Coronary artery (tissue), 2 donors: ENCODE measurements around the gene CALCOCO1.

Experiments
- DNase-seq: peaks from one replicate; pipeline ENCODE4 v3.0.0-alpha.2; 2017; ENCODE audit warnings: low spot score
- H3K27ac ChIP-seq, 2 donors: fragments of 200-600 bp; sonication (generic); one replicate each; pipeline ENCODE4 v1.5.1; 2016 to 2019
- H3K4me3 ChIP-seq: fragments of 200-600 bp; sonication (generic); 2 replicates; pipeline ENCODE4 v1.5.1; 2016; ENCODE audit warnings: mild to moderate bottlenecking, moderate library complexity
- TF ChIP-seq, protein P1 (sequence below): fragments of 200-600 bp; sonication (generic); IDR thresholded peaks from one replicate; pipeline ENCODE4 v1.5.1; 2019; ENCODE audit warnings: antibody characterized with exemption

Gene CALCOCO1

DNA sequence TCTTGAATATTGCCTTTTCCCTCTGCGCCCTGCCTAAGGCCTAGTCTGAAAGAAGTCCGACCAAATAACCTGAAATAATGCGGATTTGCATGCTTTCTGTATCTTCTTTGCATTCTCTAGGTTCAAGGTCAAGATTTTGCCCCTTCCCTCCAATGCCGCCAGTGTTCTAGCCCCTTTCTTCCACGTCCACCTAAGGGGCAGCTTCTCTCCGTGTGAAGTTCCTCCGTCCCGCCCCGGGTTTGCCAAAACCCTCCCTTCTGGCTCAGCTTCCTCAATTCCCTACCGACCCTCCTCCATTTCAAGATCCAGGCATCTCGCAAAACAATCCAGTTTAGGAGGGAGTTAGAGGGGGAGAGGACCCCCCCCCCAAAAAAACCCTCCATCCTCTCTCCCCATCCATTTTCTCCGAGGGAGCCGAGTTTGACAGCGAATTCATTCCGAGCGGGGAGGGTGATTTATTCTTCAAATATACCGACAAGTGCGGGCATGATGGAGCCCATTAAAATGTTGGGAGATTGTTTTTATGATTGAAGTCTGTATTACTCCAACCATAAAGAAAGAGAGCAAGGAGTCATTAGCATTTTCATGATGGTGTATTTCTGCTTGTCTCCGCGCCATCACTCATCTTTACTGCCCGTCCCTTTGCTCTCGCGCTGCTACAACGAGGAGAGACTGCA lies 30.5 kb downstream of the CALCOCO1 start:
- no peak for DNase-seq
- H3K4me3 ChIP-seq: peak overlapping the region; percentile 55
- H3K27ac ChIP-seq: no peak overlapping the region

DNA sequence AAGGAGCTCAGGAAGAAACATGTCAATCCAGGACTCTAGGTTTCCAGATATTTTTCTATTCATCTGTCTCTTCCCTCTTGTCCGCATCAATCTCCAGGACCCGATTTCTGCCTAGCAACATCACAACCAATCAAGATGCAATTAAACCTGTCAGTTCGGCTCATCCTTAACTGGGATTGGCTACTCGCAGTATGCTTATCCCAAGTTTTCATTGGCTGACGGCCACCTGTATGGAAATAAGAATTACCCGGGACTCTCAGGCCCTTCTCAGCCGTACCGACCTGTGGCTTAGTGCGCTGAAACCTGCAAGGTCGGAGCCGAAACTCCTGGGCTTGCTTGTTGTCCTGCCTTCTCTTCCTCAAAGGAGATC lies 31.0 kb downstream of the CALCOCO1 start:
- Histone ChIP-seq H3K4me3 (peak overlapping the region; percentile 55), H3K27ac (no peak overlapping the region)
- no peak for DNase-seq
- TF ChIP-seq, protein P1, sequence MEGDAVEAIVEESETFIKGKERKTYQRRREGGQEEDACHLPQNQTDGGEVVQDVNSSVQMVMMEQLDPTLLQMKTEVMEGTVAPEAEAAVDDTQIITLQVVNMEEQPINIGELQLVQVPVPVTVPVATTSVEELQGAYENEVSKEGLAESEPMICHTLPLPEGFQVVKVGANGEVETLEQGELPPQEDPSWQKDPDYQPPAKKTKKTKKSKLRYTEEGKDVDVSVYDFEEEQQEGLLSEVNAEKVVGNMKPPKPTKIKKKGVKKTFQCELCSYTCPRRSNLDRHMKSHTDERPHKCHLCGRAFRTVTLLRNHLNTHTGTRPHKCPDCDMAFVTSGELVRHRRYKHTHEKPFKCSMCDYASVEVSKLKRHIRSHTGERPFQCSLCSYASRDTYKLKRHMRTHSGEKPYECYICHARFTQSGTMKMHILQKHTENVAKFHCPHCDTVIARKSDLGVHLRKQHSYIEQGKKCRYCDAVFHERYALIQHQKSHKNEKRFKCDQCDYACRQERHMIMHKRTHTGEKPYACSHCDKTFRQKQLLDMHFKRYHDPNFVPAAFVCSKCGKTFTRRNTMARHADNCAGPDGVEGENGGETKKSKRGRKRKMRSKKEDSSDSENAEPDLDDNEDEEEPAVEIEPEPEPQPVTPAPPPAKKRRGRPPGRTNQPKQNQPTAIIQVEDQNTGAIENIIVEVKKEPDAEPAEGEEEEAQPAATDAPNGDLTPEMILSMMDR: no peak

More for the DNA sequence above, 30.5 kb downstream of the CALCOCO1 start:
- TF ChIP-seq, protein P1: no peak

DNA sequence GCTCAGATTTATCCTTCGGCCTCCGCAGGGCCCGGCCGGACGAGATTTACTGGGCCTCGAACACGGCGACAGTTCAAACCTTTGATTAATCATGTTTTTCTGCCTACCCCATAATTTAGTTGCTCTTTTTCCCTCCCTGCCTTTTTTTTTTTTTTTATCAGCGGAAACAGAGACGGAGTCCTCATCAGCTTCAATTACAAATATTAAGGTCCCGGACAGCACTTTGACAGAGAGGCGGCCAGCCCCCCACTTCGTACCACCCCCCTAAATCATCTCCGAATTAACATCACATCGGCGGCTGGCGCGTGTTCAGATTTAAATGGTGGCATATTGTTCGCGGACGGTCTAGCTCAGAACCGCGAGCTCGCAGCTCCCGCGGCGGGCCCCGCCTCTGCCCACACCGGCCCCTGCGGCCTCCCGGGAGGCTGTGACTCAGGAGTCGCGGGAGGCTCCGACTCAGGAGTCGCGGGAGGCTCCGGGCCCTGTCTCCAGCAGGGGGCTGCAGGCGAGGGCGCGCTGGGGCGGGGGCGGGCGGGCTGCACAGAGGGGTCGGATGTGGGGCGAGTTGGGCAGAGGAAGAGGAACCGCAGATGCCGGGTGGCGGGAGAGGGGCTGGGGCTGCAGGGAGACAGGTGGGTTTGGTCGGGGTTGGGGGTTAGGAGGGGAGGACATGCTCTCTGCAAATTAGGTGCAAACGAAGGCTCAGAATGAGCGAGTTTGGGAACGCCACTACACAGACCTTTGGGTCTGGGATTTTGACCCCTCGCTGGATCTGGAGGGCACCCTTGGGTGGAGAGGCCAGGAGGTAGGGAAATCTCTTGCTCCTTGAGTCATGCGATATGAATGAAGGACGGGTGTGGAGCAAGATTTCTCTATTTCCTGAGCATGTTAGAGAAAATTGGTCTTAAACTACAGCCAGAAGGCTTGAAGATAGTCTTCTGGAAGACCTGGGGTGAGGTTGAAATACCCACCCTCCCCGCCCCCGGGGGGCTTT lies 31.8 kb downstream of the CALCOCO1 start:
- TF ChIP-seq, protein P1: no peak
- DNase-seq: no peak
- H3K4me3 ChIP-seq: peak overlapping the region; percentile 63
- no peak overlapping the region for H3K27ac ChIP-seq

DNA sequence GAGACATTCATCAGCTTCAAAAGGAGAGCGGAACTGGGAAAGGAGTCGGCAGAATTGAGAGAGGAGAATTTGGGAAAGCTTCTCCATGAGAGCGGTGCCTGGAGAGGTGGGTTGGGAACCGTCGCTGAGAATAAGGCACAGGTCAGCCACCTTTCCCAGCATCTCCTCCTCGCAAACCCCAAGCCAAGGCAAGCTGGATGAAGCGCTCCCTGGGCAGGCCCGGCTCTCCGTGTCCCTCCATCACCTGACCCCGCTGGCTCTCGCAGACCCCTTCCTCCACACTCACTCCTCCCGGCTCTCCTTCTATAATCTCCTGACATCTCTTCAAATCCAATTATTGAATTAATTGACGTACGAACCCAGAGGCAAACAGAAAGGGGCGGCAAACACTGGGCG lies 32.5 kb downstream of the CALCOCO1 start:
- TF ChIP-seq, protein P1: no peak
- DNase-seq: no peak
- Histone ChIP-seq H3K4me3 (peak overlapping the region; percentile 63), H3K27ac (no peak overlapping the region)

DNA sequence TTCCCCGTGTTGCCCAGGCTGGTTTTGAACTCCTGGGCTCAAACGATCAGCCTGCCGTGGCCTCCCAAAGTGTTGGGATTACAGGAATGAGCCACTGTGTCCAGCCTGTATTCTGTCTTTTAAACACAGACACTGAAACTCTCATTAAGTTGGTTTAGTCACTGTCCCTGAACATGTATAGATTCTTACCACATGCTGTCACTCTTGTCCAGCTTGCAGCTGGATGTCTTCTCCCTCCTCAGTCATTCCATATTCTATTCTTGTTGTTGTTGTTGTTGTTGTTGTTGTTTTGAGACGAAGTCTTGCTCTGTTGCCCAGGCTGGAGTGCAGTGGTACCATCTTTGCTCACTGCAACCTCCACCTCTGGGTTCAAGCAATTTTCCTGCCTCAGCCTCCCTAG lies 39.1 kb downstream of the CALCOCO1 start:
- Histone ChIP-seq H3K4me3 (no peak overlapping the region), H3K27ac (no peak overlapping the region)
- DNase-seq: no peak
- TF ChIP-seq, protein P1: no peak

DNA sequence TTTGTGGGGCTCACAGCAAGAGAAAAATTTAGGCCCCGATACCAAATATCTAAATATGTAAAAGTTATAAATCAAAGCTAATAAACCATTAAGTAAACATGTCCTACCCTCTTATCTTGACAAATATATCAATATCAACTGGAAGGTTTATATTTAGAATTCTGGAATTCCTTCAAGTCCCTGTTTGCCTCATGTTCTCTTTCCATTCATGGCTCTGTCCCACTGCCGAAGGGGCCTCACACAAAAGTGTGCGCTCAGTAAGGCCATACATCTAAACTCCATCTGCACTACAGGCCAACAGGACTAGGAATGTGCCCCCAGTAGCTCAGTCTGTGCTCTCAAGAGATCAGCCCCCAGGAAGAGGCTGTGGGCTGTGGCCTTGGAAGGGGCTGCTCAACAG lies 40.8 kb downstream of the CALCOCO1 start:
- TF ChIP-seq, protein P1: no peak
- Histone ChIP-seq H3K4me3 (no peak overlapping the region), H3K27ac (peak overlapping the region in 1 of 2 donors; percentile 52)
- no peak for DNase-seq
